GM18511 (cell line): Measurements from ENCODE around the gene RNF225.

Experiments
- ATAC-seq: cut with Tn5 transposase; IDR thresholded peaks from one replicate; pipeline ENCODE4 v1.9.1; 2021; ENCODE audit warnings: mild to moderate bottlenecking, moderate library complexity; ENCODE audit not compliant: unreplicated experiment

Gene RNF225

DNA sequence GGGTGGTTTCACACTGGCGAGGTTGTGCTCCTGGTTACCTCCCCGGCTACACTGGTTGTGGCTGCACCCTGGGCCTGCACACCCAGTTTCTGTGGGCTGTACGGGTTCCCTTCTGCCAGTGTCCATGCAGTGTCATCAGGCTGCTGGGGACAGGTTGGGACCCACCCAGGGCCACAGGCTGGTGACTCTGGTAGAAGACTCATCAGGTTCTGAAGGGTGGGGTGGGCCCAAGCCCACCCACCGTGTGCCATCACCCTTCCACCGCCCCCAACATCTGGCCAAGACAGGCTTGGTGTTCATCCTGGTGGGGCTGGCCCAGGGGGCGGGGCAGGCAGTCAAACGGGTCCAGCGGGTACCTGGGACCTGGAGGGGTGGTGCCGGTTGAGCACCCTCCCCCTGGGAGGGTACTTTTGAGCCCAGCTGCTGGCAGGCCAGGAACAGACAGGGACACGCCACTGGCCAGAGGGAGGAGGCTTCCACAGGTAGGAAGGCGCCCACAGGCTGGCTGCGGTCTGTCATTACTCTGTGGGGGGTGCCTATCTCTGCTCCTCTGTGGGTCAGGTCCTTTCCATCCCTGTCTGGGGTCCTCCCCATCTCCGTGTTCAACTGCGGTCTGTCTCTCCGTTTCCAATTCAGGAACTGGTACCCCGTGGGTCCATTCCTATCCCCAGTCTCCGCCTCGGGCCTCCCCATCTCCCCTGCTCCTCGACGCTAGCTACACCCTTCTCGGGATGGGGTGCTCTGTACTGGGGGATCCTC, at the start of gene RNF225:
TSS of gene RNF225 (plus strand) at position 437 of the 759 bp plus-strand sequence. CDS start 434 bp downstream, outside the sequence.
- ATAC-seq, result no peak

- ATAC-seq, result peak; percentile 93
Observed at GRCh38 chr19:58346961-58347929, 48.2 kb upstream of the RNF225 start.

DNA sequence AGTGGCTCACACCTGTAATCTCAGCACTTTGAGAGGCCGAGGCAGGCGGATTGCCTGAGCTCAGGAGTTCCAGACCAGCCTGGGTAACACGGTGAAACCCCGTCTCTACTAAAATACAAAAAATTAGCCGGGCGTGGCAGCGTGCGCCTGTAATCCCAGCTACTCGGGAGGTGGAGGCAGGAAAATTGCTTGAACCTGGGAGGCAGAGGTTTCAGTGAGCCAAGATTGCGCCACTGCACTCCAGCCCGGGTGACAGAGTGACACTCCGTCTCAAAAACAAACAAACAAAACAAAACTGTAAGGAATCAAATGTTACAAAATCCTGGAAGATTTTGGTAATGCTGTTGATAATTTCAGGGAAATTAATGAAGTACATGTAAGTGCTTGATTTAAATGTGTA, 47.4 kb upstream of the RNF225 start:
- ATAC-seq, result peak; percentile 13

GRCh38 chr19:58349590-58349989, 45.9 kb upstream of the RNF225 start:
- ATAC-seq, result no peak

DNA sequence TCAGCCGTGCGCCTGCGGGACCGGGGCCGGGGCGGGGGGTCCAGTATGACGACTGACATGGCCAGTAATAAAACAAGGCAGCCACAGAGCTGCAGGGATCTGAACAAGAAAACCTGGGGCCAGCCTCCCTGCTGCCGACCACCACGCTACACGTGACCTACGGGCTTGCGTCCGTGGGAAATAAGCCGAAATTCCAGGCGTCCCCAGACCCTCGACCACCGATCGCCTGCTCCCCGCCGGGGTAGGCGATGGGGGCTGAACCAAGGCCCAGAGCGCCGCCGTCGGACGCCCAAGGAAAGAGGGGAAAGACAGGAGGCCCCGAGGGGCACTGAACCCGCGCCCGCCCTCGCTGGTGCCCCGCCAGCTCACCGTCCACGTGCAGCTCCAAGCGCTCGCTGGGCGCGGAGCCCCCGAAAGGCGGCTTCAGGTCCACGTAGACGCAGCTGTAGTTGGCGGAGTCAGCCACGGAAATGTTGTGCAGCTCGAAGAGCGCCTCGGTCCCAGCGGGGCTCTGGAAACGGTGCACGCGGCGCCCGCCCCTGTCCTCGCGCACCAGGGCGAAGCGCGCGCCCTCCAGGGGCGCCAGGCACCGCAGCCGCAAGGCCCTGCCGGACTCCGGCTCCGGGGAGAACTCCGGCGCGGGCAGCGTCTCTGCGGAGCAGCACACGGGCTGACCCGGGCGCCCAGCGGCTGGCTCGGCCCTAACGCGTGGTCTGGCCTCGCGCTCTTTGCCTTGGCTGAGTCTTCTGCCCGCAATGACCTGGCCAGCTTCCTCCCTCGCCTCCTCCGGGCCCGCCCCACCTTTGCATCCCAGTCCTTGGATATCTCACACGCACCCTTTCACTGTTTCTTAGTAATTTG, 45.2 kb upstream of the RNF225 start:
- no peak for ATAC-seq

DNA sequence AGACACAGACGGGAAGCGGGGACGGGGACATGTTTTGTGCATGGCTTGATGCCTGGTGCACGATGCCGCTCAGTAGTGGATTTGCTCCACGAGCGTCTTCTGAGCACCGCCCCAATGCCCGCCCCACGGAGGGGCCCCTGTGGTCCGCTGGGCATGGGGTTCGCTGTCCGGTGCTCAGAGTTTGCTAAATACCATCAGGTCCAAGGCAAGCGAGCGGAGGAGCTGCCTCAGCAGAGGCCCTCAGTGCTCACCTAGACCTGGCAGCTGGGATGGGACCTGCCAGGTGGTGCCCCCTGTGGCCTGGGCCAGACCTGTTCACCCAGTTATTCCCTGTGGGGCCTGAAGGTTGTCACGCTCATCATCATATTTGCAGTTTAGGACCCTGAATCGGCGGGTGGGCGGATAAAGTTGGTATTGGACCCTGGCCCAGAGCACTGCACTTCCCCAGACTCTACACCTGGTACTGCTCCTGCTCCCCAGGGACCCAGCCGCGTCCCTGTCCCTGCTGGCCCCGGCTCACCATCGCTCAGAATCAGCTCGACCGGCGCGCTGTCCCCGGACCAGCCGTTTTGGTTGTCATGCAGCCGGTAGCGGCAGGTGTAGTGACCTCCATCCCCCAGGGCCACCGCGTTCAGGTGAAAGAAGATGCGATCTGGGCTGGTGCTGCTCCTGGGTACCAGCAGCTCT, 44.4 kb upstream of the RNF225 start:
- no peak for ATAC-seq

- no peak for ATAC-seq
Observed at GRCh38 chr19:58351558-58351878, 43.9 kb upstream of the RNF225 start.

- ATAC-seq, result no peak
Observed at GRCh38 chr19:58351990-58352755, 43.3 kb upstream of the RNF225 start.

DNA sequence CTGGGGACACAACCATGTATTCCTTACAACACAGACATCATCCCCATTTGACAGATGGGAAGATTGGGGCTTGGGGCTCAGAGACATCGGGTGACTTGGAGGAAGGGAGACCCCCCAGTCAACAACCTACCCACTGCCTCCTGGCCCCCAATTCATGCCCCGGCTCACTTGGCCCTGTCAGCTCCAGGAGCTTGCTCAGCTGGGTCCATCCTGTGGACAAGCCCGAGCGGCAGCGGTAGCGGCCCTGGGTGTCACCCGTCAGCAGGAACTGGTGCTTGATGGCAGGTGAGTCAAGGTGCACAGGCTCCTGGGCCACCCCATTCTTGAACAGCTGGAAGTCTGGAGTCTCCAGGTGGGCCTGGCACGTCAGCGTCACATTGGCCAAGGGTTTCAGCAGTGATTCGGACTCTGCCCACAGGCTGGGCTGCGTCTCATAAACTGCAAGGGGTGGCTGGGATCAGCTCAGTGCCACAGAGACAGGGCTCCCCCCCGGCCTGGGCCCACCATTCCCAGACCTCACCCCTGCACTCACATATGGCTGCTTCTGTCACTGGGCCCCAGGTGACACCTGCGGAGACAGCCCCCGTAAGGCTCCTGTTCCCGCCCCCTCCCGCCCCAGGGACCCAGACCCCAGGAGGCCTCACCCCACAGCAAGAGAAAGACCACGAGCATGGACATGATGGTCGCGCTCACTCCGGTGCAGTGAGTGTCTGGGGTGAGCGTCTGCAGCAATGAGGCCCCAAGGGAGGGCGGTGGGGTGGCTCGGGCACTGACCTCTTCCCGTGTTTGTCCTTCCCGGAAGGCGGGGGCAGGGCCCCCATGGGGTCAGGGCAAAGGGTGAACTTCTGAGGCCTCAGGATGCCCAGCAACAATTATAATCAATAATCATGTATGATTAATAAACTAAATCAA, 42.4 kb upstream of the RNF225 start, which contains the start of gene A1BG:
TSS of gene A1BG (minus strand) at position 733 of the 912 bp plus-strand sequence. CDS start at position 678, 55 bp downstream.
- ATAC-seq, result no peak

DNA sequence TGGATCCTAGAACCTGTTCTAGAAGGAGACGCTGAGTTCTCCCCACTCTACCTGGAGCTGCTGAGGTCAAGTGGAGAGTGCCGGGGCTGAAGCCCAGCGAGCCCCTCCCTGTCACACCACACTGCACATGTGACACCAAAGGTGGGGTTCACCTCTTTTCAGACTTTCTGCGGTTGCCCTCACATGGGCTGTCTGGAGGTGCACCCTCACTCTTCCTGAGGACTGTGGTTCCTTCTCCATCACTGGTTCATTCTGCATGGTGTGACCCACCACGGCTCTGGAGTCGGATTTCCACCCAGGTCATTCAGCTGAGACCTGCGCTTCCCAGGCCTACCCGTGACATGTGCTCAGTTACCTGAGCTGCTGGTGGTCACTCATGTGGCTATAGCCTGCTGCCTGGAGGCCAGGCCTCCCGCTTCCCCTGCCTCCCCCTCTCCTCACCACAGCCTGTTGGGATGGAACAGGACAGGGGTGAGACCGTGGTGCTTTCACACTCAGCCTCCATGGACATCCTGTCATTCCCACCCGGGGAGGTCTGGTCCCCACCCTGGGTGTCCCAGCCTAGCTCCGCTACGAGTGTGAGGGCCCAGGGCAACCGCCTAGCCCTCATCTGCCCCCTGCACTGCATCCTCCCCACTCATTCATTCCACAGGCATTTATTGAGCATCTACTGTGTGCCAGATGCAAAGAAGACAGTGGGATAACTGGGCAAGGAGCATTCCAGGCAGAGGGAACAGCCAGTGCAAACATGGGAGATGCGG, 41.6 kb upstream of the RNF225 start:
- ATAC-seq, result no peak

- ATAC-seq, result no peak
Observed at GRCh38 chr19:58354478-58355030, 40.9 kb upstream of the RNF225 start.

DNA sequence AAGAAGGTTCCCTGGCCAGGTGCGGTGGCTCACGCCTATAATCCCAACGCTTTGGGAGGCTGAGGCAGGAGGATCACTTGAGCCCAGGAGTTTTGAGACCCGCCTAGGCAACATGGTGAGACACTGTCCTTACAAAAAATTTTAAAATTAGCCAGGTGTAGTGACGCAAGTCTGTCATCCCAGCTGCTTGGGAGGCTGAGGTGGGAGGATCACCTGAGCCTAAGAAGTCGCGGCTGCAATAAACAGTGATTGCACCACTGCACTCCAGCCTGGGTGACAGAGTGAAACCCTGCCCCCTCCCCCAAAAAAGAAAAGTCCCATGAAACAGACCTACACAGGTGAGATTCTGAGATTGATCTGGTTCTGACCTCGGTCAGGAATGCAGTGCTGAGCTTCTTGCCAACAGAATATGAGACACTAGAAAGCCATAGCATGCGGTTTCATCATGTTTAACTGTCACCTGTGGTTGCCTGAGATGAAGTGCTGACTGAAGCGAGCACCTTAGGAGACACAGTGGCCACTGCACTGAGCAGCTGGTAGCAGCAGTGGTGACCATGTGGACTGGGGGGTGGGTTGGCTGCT, 40.1 kb upstream of the RNF225 start:
- ATAC-seq, result no peak

- ATAC-seq, result peak; percentile 30
Observed at GRCh38 chr19:58355908-58356765, 39.3 kb upstream of the RNF225 start.

DNA sequence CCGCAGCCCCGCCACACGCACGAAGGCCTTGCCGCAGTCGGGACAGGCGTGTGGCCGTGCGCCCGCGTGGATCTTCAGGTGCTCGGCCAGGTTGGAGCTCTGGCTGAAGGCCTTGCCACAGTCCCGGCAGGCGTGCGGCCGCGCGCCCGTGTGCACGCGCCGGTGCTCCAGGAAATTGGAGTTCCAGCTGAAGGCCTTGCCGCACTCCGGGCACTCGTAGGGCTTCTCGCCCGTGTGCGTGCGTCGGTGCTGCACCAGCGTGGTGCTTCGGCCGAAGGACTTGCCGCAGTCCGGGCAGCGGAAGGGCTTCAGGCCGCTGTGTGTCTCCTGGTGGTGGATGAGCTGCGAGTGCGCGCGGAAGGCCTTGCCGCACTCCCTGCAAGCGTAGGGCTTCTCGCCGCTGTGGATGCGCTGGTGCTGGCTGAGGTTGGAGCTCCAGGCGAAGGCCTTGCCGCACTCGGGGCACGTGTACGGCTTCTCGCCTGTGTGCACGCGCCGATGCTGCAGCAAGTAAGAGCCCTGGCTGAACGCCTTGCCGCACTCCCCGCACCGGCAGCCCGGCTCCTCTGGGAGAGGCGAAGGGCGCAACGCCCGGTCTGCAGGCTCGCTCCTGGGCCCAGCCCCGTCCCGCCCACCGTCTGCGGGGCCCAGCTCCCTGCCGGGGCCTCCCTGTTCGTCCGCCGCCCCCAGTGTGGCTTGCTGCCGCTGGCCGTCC, 38.5 kb upstream of the RNF225 start:
- ATAC-seq, result no peak

- no peak for ATAC-seq
Observed at GRCh38 chr19:58357481-58358145, 37.8 kb upstream of the RNF225 start.
